NT2/D1 (cell line): Measurements from ENCODE around the gene TLE1.

Experiments
- SUZ12 ChIP-seq: IDR thresholded peaks from 2 replicates; pipeline ENCODE4 v1.6.1; 2011; ENCODE audit not compliant: insufficient read length, insufficient read depth; ENCODE audit errors: extremely low read depth
- YY1 ChIP-seq: IDR thresholded peaks from 2 replicates; pipeline ENCODE4 v1.6.1; 2011; ENCODE audit not compliant: insufficient read length, insufficient read depth
- ZNF274 ChIP-seq: IDR thresholded peaks from 2 replicates; pipeline ENCODE4 v1.6.1; 2011; ENCODE audit warnings: mild to moderate bottlenecking, low read depth, low read length

DNA sequence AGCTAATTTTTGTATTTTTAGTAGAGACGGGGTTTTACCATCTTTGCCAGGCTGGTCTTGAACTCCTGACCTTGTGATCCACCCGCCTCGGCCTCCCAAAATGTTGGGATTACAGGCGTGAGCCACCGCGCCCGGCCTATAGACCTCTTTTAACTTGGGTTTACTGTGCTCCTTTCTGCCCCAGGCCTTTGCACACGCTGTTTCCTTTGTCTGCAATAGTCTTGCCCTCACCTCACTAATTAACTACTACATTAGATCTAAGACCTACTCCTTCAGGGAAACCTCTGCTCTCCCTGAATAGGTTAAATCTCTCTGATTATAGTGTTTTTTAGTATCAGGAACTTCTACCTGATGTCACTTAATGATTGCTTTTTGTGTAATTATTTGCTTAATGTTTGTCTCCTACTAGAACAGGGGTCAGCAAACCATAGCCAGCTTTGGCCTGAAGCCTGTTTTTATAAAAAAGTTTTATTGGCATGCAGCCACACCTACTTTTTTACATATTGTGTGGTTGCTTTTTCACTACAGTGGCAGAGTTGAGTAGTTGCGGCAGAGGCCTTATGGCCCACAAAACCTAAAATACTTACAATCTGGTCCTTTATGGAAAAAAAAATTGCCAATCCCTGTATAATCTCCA is 31.2 kb upstream of the TLE1 start:
- TF ChIP-seq ZNF274 = no peak
- no peak for TF ChIP-seq SUZ12
- TF ChIP-seq YY1 = no peak
